HUES48 (cell line): ENCODE data around the gene EPS8L2.

Source experiments
- H3K27ac ChIP-seq: one replicate; pipeline ENCODE4 v1.7.0; 2013; ENCODE audit warnings: low read depth, low read length, inconsistent platforms
- H3K27me3 ChIP-seq: 2 replicates; pipeline ENCODE4 v1.6.1; 2013; ENCODE audit warnings: mild to moderate bottlenecking, low read length; ENCODE audit not compliant: control insufficient read depth, insufficient read depth
- H3K36me3 ChIP-seq: 2 replicates; pipeline ENCODE4 v1.6.1; 2013; ENCODE audit warnings: low read length; ENCODE audit not compliant: control insufficient read depth, insufficient read depth
- H3K4me1 ChIP-seq: 2 replicates; pipeline ENCODE4 v1.6.1; 2013; ENCODE audit warnings: mild to moderate bottlenecking, low read length; ENCODE audit not compliant: control insufficient read depth, insufficient read depth
- H3K4me3 ChIP-seq: 2 replicates; pipeline ENCODE4 v1.5.1; 2013; ENCODE audit warnings: mild to moderate bottlenecking, low read depth, low read length
- H3K9ac ChIP-seq: 2 replicates; pipeline ENCODE4 v1.6.1; 2013; ENCODE audit warnings: mild to moderate bottlenecking, low read depth, low read length, moderate library complexity
- H3K9me3 ChIP-seq: 2 replicates; pipeline ENCODE4 v1.6.1; 2013; ENCODE audit warnings: low read length; ENCODE audit not compliant: control insufficient read depth, insufficient read depth

Gene EPS8L2

DNA sequence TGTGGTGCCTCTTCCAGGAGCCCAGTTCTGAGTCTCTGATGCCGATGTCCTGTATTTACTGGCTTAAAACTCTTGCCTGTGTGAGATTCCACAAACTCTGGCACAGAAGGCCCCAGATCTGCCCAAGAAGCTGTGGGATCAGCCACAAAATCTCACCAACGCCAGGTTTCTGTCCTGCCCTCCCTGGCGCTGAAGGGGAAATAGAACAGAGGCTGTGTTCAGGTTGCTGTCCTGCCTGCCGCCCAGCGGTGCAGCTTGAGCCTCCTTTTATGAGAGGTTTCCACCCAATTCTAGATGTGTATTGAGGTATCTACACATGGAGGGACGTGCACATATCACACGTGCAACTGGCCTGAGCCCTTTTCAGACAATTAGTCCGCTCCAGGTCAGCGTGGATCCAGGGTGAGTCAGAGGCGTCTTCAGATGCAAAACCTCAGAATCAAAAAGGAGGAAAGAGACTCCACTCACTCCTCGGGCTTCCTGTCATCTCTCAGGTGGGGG, 8.2 kb upstream of the EPS8L2 start:
- Histone ChIP-seq H3K27me3 (no peaks in the 10 kb centered on the region), H3K9me3 (no peaks in the 10 kb centered on the region), H3K4me1 (peaks cover 25% of the 10 kb centered on the region), H3K4me3 (0 out of 2 replicates have a peak overlapping the region, but pooled peaks have one; percentile 6), H3K36me3 (peaks cover 15% of the 10 kb centered on the region), H3K27ac (peak overlapping the region; percentile 88), H3K9ac (no peak overlapping the region)

DNA sequence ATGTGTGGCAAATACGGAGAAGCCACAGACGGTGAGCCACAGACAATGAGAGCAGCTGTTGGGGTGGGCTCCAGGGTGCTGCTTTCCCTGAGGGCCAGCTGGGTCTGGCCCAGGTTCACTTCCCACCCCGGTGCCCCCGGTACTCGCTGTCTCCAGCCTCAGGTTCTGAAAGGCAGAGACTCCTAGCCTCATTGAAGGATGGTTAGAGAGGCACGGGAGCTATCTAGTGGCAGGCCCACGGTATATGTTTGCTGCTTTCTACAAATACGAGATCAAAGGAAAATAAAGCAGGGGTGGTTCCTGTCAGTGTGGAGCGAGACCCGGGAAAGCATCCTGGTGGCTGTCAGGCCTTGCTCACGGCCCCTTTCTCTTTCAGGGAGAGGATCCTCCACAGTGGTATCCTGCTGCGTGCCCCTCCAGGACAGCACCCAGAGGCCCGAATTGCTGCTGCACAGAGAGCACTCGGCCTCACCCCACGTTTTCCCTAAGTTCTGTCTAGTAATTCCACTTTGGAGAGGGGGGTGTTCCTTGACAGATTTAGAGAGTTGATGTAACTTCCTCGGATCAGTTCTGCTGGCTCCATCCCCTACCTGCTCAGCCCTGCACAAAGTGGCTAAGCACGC, 7.4 kb upstream of the EPS8L2 start:
- peaks cover 15% of the 10 kb centered on the region for H3K36me3 ChIP-seq
- H3K4me3 ChIP-seq: no peak overlapping the region
- no peak overlapping the region for H3K9ac ChIP-seq
- peaks cover 19% of the 10 kb centered on the region for H3K4me1 ChIP-seq
- peak overlapping the region; percentile 88 for H3K27ac ChIP-seq
- no peaks in the 10 kb centered on the region for H3K9me3 ChIP-seq
- no peaks in the 10 kb centered on the region for H3K27me3 ChIP-seq

DNA sequence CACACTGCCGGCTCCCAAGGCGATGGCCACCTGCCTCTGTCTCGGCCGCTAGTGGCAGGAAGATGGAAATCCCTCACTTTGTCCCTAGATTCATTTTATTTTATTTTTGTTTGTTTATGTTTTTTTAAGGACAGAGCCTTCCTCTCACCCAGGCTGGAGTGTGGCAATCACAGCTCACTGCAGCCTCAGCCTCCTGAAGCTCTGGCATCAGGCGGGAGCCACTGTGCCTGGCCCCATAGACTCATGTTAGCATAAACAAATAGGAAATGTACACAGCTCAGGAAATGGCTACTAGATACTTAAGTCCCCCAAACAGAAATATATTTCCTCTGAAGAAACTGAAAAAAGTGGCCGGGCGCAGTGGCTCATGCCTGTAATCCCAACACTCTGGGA, 6.9 kb upstream of the EPS8L2 start:
- Histone ChIP-seq H3K27ac (peak overlapping the region; percentile 88), H3K9ac (no peak overlapping the region)

DNA sequence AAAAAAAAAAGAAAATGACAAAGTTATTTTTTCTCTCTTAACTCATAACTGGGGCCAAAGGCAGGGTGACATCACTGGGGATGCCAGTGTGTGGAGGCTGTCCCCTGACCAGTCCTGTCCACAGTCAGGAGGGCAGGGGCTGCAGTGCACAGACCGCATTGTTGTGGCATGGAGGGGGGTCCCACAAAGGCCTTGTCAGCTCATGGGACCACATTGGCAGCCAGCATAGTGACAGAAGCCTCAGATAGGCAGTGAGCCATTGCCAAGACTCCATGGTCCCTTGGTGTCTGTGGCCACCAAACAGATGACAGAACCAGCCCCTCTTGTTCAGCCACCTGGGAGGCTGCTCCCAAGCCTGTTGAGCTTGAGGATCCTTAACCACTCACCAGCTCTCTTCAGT, 6.3 kb upstream of the EPS8L2 start:
- Histone ChIP-seq H3K9ac (no peak overlapping the region), H3K4me1 (peaks cover 16% of the 10 kb centered on the region), H3K9me3 (no peaks in the 10 kb centered on the region), H3K27ac (no peak overlapping the region), H3K4me3 (no peak overlapping the region), H3K27me3 (no peaks in the 10 kb centered on the region), H3K36me3 (peaks cover 15% of the 10 kb centered on the region)

More for the DNA sequence above, 6.9 kb upstream of the EPS8L2 start:
- H3K9me3 ChIP-seq: no peaks in the 10 kb centered on the region
- peaks cover 15% of the 10 kb centered on the region for H3K36me3 ChIP-seq
- H3K4me1 ChIP-seq: peaks cover 16% of the 10 kb centered on the region
- no peak overlapping the region for H3K4me3 ChIP-seq
- H3K27me3 ChIP-seq: no peaks in the 10 kb centered on the region

DNA sequence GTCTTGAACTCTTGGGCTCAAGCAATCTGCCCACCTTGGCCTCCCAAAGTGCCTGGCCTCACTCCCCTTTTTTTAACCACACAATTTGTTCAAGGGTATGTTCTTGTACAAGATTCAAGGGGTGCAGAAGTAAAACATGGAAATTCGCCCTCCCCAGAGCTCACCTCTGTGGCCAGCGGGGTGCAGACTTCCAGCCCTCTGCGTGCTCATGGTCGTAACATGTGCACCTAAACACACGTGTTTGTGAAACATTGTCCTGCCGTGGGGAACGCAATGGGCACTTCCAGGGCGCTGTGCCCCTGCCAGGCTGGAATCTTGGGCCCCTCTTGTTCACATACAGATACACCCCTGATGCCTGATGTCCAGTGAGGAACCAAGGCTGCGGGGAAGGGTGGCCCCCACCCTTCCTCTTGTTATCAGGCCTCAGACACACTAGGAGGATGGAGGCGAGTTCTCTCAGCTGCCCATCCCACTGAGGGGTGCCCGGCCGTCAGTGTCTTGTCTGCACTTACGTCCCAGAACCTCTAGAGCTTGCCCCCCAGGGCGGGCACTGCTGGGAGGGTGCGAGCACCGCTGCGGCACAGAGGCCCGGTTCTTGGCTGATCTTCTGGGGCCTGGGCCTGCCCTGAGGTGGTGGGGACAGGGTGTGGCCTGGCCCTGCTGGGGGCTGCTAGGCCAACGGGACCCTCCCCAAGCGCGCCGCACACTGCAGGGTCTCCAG, 4.1 kb upstream of the EPS8L2 start:
- H3K27me3 ChIP-seq: no peaks in the 10 kb centered on the region
- H3K4me3 ChIP-seq: no peak overlapping the region
- H3K9ac ChIP-seq: no peak overlapping the region
- H3K4me1 ChIP-seq: peaks cover 16% of the 10 kb centered on the region
- H3K27ac ChIP-seq: no peak overlapping the region
- H3K36me3 ChIP-seq: peaks cover 15% of the 10 kb centered on the region
- no peaks in the 10 kb centered on the region for H3K9me3 ChIP-seq

DNA sequence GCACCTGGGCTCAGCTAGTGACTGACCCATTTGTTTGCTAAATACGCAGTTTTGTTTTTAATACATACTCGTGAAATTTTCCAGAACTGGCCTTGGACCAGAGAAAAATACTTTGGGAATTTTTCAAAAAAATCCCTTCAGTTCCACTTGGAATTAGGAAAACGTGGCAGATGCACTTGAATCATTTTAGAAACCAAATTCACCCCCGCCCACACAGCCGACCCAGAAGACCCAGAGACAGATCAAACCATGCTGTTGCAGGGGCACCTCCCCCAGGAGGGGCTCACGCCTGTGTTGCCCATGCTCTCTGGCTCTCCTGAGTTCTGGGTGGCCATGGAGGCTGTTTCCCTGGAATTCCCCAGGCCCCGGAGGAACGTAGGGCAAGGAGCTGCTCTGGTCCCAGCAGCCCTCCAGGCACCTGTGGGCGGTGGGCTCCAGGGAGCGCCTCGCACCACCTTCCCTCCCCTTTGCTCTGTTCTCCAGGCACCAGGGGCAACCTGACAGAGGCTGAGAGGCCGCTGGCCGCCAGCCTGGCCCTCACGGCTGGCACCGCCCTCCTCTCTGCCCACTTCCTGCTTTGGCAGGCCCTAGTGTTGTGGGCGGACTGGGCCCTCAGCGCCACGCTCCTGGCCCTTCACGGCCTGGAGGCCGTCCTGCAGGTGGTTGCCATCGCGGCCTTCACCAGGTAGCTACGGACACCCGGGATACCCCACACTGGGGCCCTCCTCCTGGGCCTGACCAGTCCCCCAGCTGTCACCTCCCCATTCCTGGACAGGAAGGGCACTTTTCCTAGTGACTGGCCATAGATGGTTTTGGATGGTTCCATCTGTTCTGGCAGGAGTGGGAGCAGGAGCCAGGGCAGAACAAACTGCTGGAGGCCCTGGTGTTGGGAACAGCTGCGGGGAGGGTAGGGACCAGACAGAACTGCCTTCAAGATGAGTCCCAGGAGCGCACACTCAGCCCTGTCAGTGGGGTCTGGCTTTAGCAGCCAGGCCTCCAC, 3.3 kb upstream of the EPS8L2 start:
- Histone ChIP-seq H3K9me3 (no peaks in the 10 kb centered on the region), H3K9ac (no peak overlapping the region), H3K36me3 (peaks cover 15% of the 10 kb centered on the region), H3K4me3 (no peak overlapping the region), H3K4me1 (peaks cover 17% of the 10 kb centered on the region), H3K27ac (no peak overlapping the region), H3K27me3 (no peaks in the 10 kb centered on the region)

DNA sequence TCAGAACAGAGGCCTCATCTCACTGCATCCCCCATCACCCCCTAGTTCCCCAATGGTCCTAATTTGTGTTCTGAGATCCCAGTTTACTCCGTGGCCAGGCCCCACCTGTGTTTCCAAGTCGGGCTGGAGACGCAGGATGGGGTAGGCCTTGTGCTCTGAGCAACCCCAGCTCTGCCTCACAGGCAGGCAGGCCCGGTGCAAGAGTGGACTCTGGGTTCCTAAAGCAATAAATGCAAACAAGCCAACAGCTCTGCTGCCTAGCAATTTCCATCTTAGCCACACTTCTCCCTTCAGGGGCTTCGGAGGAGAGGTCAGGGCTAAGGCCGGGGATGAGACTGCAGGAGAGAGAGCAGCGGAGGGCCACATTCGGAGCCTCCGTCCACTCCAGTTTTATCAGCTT, 2.5 kb upstream of the EPS8L2 start:
- Histone ChIP-seq H3K9ac (no peak overlapping the region), H3K36me3 (peaks cover 15% of the 10 kb centered on the region), H3K4me3 (no peak overlapping the region), H3K9me3 (no peaks in the 10 kb centered on the region), H3K4me1 (peaks cover 10% of the 10 kb centered on the region), H3K27ac (no peak overlapping the region), H3K27me3 (no peaks in the 10 kb centered on the region)

DNA sequence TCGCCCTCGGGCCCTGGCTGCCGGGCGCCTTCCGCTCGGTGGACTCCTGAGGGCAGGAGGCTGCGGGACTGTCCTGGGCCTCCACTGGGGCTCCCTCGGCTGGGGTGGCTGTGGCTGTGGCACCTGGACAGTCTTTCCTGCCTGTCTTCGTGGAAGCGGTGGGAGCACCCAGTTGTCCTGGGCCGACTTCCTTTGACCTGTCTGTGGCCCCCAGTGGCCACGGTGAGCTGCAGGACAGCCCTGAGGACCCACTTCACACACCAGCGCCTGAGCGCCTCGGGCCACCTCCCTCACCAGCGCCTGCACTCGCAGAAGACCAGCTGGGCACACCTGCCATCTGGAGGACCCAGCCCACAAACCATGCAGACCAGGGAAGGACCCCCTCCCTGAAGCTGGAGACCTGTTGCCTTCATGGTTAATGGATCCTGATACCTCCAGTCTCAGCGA, 1.8 kb upstream of the EPS8L2 start:
- Histone ChIP-seq H3K4me3 (no peak overlapping the region), H3K4me1 (peaks cover 8% of the 10 kb centered on the region), H3K27ac (no peak overlapping the region), H3K27me3 (no peaks in the 10 kb centered on the region), H3K9ac (no peak overlapping the region), H3K9me3 (no peaks in the 10 kb centered on the region), H3K36me3 (peaks cover 12% of the 10 kb centered on the region; the same call in 1 of the 2 replicates)

DNA sequence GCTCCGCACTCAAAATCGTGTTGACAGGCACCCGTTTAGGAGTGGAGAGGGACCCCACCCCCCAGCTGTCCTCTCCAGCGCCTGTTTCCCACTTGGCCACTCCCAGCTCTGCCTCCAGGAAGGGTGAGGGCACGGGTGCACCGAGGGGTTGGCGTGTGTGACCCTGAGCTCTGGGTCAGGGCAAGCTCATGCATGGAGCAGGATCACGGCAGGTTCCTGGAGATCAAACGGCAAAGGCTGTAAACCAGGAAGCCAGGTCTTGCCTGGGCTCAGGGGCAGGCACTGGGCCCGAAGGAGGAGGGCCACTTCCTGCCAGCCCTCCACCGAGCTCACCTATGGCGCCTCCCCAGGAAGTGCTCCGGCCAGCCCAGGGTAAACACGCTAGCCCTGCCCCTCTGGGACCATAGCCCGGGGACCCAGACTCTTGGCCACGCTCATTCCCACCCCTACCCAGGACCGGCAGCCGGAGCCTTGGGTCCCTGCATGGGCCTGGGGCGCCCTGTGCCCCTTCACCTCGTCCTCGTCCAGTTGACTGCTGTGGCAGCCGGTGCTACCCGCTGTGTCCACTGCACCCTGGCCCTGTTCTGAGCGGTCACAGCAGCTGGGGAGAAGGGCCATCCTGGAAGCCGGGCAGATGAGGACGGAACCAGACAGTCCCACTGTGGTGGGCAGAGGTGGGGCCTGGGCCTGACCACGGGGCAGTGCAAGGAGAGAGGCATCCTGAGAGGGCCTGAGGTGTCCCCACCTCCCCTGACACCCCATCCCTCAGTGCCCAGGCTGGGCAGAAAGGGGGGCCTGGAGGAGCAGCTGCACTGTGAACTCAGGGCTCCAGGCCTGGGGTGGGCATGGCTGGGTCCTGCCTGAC, 1.0 kb upstream of the EPS8L2 start:
- H3K27ac ChIP-seq: no peak overlapping the region
- H3K9me3 ChIP-seq: no peaks in the 10 kb centered on the region
- H3K36me3 ChIP-seq: peaks cover 8% of the 10 kb centered on the region; the same call in 1 of the 2 replicates
- no peaks in the 10 kb centered on the region for H3K27me3 ChIP-seq
- no peak overlapping the region for H3K9ac ChIP-seq
- H3K4me3 ChIP-seq: peak overlapping the region; percentile 47
- peaks cover 15% of the 10 kb centered on the region for H3K4me1 ChIP-seq

DNA sequence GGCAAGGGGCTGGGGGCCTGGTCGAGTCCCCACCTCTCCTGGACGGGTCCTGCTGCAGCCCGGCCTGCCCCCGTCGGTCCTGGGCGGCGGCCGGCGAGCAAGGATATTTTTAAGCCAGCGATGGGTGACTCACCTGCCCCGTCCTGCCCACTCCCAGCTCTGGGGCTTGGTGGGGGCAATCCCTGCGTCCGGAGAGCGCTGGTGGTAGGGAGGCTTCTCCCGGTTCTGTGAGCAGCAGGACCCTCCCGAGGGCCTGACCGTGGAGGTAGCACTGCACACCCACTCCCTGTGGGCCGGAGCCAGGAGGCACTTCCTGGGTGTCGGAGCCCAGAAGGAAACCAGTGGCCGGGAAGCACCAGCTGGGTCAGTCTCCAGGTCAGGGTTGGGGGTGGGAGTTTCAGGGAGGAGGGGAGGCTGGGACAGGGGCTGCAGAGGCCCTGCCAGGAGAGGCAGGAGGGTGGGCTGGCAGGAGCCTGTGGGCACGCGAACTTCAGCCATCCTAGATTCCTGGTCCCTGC, 467 bp downstream of the EPS8L2 start:
- H3K9ac ChIP-seq: 0 out of 2 replicates have a peak overlapping the region, but pooled peaks have one; percentile 38
- peak overlapping the region; percentile 47 for H3K27ac ChIP-seq
- peak overlapping the region; percentile 59 for H3K4me3 ChIP-seq
- H3K4me1 ChIP-seq: peaks cover 18% of the 10 kb centered on the region
- H3K36me3 ChIP-seq: peaks cover 8% of the 10 kb centered on the region; the same call in 1 of the 2 replicates
- no peaks in the 10 kb centered on the region for H3K27me3 ChIP-seq
- H3K9me3 ChIP-seq: no peaks in the 10 kb centered on the region
